ENCODE results near the gene BPIFB6. TPM values are rescaled to one million over a fixed set of nuclear protein-coding genes. Genes with fewer than 3 reads are reported as not detected.

Gene BPIFB6
- total RNA-seq, 1 experiment from 2014 or later, result not detected

DNA sequence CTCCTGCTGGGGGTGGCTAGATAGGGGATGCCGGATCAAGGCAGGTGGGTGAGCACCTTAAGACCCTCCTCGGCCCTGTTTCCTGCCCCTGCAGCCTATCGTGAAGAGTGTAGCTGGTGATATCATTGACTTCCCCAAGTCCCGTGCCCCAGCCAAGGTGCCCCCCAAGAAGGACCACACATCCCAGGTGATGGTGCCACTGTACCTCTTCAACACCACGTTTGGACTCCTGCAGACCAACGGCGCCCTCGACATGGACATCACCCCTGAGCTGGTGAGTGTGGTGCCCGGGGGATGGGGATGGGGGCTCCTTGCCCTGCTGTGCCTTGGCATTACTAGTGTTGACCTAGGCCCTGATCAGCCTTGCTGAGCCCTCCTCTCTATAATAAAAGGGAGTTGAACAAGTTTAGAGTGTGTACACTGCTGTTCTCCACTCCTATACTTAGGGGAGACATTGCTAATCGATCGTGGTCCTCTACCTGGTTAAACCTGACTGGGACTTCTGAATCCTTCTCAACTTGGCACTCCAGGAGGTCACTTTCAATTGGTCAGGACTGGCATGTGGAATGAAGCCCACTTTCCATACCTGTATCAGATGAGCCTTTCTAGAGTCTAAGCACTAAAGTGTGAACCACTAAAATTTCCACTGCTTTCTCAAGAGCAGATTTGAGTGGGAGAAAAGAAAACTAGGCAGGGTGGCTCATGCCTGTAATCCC lies 33.3 kb downstream of the BPIFB6 start:
- H3K4me1 ChIP-seq (ENCODE audit: control insufficient read depth, insufficient read depth, low read length), result no peaks in the 10 kb centered on the region
- TF ChIP-seq POLR2AphosphoS5 (IDR thresholded peaks at IDR 0.05; ENCODE audit: low read depth, low read length) (no peak), TCF7L2 (IDR thresholded peaks at IDR 0.05; ENCODE audit: low read depth, low read length) (no peak), SIN3A (IDR thresholded peaks at IDR 0.05; ENCODE audit: borderline replicate concordance, insufficient read depth, low read depth, low read length) (no peak)
- TF ChIP-seq, protein P1, sequence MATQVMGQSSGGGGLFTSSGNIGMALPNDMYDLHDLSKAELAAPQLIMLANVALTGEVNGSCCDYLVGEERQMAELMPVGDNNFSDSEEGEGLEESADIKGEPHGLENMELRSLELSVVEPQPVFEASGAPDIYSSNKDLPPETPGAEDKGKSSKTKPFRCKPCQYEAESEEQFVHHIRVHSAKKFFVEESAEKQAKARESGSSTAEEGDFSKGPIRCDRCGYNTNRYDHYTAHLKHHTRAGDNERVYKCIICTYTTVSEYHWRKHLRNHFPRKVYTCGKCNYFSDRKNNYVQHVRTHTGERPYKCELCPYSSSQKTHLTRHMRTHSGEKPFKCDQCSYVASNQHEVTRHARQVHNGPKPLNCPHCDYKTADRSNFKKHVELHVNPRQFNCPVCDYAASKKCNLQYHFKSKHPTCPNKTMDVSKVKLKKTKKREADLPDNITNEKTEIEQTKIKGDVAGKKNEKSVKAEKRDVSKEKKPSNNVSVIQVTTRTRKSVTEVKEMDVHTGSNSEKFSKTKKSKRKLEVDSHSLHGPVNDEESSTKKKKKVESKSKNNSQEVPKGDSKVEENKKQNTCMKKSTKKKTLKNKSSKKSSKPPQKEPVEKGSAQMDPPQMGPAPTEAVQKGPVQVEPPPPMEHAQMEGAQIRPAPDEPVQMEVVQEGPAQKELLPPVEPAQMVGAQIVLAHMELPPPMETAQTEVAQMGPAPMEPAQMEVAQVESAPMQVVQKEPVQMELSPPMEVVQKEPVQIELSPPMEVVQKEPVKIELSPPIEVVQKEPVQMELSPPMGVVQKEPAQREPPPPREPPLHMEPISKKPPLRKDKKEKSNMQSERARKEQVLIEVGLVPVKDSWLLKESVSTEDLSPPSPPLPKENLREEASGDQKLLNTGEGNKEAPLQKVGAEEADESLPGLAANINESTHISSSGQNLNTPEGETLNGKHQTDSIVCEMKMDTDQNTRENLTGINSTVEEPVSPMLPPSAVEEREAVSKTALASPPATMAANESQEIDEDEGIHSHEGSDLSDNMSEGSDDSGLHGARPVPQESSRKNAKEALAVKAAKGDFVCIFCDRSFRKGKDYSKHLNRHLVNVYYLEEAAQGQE (IDR thresholded peaks at IDR 0.05; ENCODE audit: insufficient read depth in 1 of 2, low read depth in 2 of 2, low read length in 1 of 2), result no peak
- TF ChIP-seq, protein P2, sequence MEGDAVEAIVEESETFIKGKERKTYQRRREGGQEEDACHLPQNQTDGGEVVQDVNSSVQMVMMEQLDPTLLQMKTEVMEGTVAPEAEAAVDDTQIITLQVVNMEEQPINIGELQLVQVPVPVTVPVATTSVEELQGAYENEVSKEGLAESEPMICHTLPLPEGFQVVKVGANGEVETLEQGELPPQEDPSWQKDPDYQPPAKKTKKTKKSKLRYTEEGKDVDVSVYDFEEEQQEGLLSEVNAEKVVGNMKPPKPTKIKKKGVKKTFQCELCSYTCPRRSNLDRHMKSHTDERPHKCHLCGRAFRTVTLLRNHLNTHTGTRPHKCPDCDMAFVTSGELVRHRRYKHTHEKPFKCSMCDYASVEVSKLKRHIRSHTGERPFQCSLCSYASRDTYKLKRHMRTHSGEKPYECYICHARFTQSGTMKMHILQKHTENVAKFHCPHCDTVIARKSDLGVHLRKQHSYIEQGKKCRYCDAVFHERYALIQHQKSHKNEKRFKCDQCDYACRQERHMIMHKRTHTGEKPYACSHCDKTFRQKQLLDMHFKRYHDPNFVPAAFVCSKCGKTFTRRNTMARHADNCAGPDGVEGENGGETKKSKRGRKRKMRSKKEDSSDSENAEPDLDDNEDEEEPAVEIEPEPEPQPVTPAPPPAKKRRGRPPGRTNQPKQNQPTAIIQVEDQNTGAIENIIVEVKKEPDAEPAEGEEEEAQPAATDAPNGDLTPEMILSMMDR (IDR thresholded peaks at IDR 0.05), result no peak
- BruUV-seq (replicated peaks), result no TSS peak
- no peak overlapping the region for H3K27ac ChIP-seq (ENCODE audit: low read length)
- H3K36me3 ChIP-seq (ENCODE audit: control insufficient read depth, insufficient read depth, low read length), result no peaks in the 10 kb centered on the region
- DNase-seq (ENCODE audit: low read depth, low spot score), result no peak
- no peaks in the 10 kb centered on the region for H3K27me3 ChIP-seq (ENCODE audit: control insufficient read depth, insufficient read depth, low read length)
- ChIA-PET POLR2A (no interaction called here), CTCF (no interaction called here)
- H3K4me3 ChIP-seq (ENCODE audit: low read depth in 2 of 2, low read length in 2 of 2), result no peak overlapping the region
- in situ Hi-C loops (cut with HindIII; ENCODE audit: low pct_unique_long_range_greater_than_20kb, low sequenced_read_pairs) (no loop called here), intact Hi-C loops (cut with micrococcal nuclease; ENCODE audit: unreplicated experiment) (no loop called here)
- no peak for ATAC-seq
- no peaks in the 10 kb centered on the region for H3K9me3 ChIP-seq (ENCODE audit: control insufficient read depth, insufficient read depth, low read depth, low read length)

DNA sequence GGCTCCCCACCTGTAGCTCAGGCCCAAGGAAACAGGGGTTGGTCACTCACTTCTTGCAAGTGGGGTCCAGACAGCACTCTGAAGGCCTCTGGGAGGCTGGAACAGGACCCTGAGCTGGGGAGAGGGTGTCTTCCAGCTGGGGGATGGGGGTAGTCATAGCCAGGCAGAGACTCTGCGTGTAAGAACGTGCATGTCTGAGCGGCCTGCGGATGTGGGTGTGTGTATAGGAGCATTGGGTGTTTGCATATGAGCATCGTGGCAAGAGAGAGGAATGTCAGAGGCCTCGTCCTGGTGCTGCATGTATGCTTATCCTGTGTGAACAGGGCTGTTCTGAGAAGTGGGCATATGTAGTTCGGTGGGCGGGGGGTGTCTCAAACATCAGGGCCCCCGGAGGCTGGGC lies 34.3 kb downstream of the BPIFB6 start:
- H3K4me3 ChIP-seq (ENCODE audit: low read depth in 2 of 2, low read length in 2 of 2), result no peak overlapping the region
- TF ChIP-seq, protein P1 (IDR thresholded peaks at IDR 0.05; ENCODE audit: insufficient read depth in 1 of 2, low read depth in 2 of 2, low read length in 1 of 2), result no peak
- TF ChIP-seq TCF7L2 (IDR thresholded peaks at IDR 0.05; ENCODE audit: low read depth, low read length) (no peak), SIN3A (IDR thresholded peaks at IDR 0.05; ENCODE audit: borderline replicate concordance, insufficient read depth, low read depth, low read length) (no peak), POLR2AphosphoS5 (IDR thresholded peaks at IDR 0.05; ENCODE audit: low read depth, low read length) (no peak)
- TF ChIP-seq, protein P2 (IDR thresholded peaks at IDR 0.05), result no peak
- no peak overlapping the region for H3K27ac ChIP-seq (ENCODE audit: low read length)
- no peak for ATAC-seq
- H3K4me1 ChIP-seq (ENCODE audit: control insufficient read depth, insufficient read depth, low read length), result no peaks in the 10 kb centered on the region
- H3K27me3 ChIP-seq (ENCODE audit: control insufficient read depth, insufficient read depth, low read length), result no peaks in the 10 kb centered on the region
- POLR2A ChIA-PET, result no interaction called here
- CTCF ChIA-PET, result no interaction called here
- no peaks in the 10 kb centered on the region for H3K9me3 ChIP-seq (ENCODE audit: control insufficient read depth, insufficient read depth, low read depth, low read length)
- no peak for DNase-seq (ENCODE audit: low read depth, low spot score)
- BruUV-seq (replicated peaks), result no TSS peak
- in situ Hi-C loops (cut with HindIII; ENCODE audit: low pct_unique_long_range_greater_than_20kb, low sequenced_read_pairs) (no loop called here), intact Hi-C loops (cut with micrococcal nuclease; ENCODE audit: unreplicated experiment) (no loop called here)
- no peaks in the 10 kb centered on the region for H3K36me3 ChIP-seq (ENCODE audit: control insufficient read depth, insufficient read depth, low read length)

All from Panc1 (cell line).